BJ (cell line): Measurements from ENCODE around the gene CECR2. TPM values are rescaled to one million over a fixed set of nuclear protein-coding genes. Genes with fewer than 3 reads are reported as not detected.
"Not testable (repeated sequence)": the region's sequence is repeated elsewhere in the genome, so short reads cannot be mapped to it uniquely, and the experiment has no call there.

ENCODE experiments used
- CTCF ChIA-PET: fragments of 350-600 bp; formaldehyde crosslinking; extraction: SDS; loops from one replicate; lab custom pipeline; 2021; ENCODE audit warnings: antibody characterized with exemption, inconsistent platforms; lab: Yijun Ruan, JAX
- POLR2A ChIA-PET: fragments of 300-600 bp; sonication (Branson Sonifier 250); formaldehyde crosslinking; extraction: SDS; loops from one replicate; lab custom pipeline; 2021; ENCODE audit warnings: antibody characterized with exemption; lab: Charles Lee
- DNase-seq: peaks from one replicate; pipeline ENCODE4 v3.0.0-alpha.2; 2011; ENCODE audit warnings: low read depth
- H3K27me3 ChIP-seq: 2 replicates; pipeline ENCODE4 v1.6.0; 2011; ENCODE audit warnings: low read length; ENCODE audit not compliant: control insufficient read depth, insufficient read depth
- H3K36me3 ChIP-seq: 2 replicates; pipeline ENCODE4 v1.5.1; 2011; ENCODE audit warnings: low read length; ENCODE audit not compliant: control insufficient read depth, insufficient read depth
- H3K4me3 ChIP-seq: 2 replicates; pipeline ENCODE4 v1.5.1; 2011; ENCODE audit warnings: low read depth, mild to moderate bottlenecking, control low read depth, low read length
- polyA plus RNA-seq: library from polyadenylated mRNA; depleted of rRNA; stranded (reverse); fragments of >200 nt; gene quantifications from 2 replicates; pipeline ENCODE4 v1.2.3, GENCODE V29; 2011
- TF ChIP-seq, protein P1 (sequence below): IDR thresholded peaks from 2 replicates; pipeline ENCODE4 v1.5.1; 2011; ENCODE audit warnings: low read depth, mild to moderate bottlenecking, control low read depth, inconsistent platforms, low read length, moderate library complexity; ENCODE audit not compliant: insufficient read depth

CECR2 gene
- polyA plus RNA-seq, 1 experiment: not detected

DNA sequence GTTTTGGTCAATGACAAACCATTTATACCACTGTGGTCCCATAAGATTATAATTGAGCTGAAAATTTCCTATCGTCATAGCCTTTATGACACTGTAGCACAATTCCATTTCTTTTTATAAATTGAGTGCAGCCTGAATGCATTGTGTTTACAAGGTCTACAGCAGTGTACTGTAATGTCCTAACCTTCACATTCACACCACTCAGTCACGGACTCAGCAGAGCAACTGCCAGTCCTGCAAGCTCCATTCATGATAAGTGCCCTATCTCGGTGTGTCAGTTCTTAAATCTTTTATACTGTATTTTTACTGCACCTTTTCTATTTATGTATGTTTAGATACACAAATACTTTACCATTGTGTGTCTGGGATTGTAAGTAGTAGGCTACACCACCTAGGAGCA is 138.8 kb downstream of the CECR2 start:
- no peaks in the 10 kb centered on the region for H3K36me3 ChIP-seq
- no peaks in the 10 kb centered on the region; the same call in none of the 2 replicates for H3K27me3 ChIP-seq
- no peak overlapping the region for H3K4me3 ChIP-seq
- ChIA-PET CTCF (interaction anchor here (0.8 to 2.6 kb wide), 3 partner anchors 9 to 433 kb away, joined by 3 to 12 read pairs (median 6); no protein-coding TSS in a partner anchor), POLR2A (no interaction called here)
- no peak for DNase-seq
- TF ChIP-seq, protein P1, sequence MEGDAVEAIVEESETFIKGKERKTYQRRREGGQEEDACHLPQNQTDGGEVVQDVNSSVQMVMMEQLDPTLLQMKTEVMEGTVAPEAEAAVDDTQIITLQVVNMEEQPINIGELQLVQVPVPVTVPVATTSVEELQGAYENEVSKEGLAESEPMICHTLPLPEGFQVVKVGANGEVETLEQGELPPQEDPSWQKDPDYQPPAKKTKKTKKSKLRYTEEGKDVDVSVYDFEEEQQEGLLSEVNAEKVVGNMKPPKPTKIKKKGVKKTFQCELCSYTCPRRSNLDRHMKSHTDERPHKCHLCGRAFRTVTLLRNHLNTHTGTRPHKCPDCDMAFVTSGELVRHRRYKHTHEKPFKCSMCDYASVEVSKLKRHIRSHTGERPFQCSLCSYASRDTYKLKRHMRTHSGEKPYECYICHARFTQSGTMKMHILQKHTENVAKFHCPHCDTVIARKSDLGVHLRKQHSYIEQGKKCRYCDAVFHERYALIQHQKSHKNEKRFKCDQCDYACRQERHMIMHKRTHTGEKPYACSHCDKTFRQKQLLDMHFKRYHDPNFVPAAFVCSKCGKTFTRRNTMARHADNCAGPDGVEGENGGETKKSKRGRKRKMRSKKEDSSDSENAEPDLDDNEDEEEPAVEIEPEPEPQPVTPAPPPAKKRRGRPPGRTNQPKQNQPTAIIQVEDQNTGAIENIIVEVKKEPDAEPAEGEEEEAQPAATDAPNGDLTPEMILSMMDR: no peak

DNA sequence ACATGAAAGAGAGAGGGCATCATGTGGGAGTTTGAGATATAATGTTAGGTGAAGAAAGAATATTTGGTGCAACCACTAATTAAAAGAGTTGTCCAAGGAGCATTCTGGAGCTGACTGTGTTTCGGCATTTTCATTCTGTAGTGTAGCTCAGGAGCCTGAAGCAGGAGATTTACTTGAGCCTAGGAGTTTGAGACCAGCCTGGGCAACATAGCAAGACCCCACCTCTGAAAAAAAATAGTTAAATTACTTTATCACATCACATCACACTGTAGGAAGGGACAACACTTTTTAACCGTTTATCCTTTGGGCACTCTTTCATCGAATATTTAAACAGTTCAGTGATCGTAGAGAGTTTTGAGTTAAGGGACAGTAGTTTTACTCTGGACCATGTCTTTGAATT is 143.7 kb downstream of the CECR2 start:
- no peaks in the 10 kb centered on the region for H3K36me3 ChIP-seq
- H3K27me3 ChIP-seq: no peaks in the 10 kb centered on the region; the same call in none of the 2 replicates
- ChIA-PET POLR2A (no interaction called here), CTCF (interaction anchor here (1.8 kb wide), 1 partner anchor 11 kb away, joined by 4 read pairs; no protein-coding TSS in a partner anchor)
- no peak overlapping the region for H3K4me3 ChIP-seq
- TF ChIP-seq, protein P1: no peak
- no peak for DNase-seq

DNA sequence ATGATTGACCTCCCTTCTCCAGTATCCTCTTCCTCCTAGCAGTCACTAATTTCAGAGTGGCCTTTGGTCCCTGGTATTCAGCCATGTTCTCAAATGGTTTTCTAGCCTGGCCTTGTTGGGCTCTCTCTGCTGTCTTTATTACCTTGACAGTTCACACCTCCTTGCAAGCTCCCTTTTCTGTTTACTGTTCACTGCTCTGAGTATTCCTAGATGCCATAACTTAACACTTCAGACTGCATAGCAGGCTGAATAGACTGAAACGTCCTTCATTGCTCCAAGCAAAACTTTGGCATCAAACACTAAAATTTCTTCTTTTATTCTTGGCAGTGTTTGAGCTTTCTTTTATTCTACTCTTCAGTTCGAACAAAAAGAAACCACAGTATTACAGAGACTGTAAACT is 144.4 kb downstream of the CECR2 start:
- CTCF ChIA-PET: no interaction called here

DNA sequence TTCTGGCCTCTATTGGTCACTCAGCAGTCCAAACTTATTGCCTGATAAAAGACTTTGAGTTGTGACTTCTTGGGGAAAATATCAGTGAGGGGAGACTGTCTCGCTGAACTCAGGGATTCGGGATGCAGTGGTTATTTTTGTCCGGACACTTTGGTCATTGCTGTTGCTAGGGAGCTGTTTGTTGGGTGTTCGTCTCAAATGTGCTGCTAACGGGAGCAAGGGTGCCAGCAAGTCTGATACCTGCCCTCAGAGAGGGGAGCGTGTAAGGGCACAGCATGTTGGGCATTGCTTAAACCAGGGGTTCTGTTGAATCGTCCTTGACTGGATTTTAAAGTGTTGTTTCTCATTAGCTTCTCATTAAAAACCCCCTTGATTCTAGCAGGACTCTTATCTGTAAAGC is 144.8 kb downstream of the CECR2 start:
- DNase-seq: no peak
- TF ChIP-seq, protein P1: no peak
- ChIA-PET CTCF (no interaction called here), POLR2A (no interaction called here)
- no peak overlapping the region for H3K4me3 ChIP-seq
- no peaks in the 10 kb centered on the region for H3K36me3 ChIP-seq
- H3K27me3 ChIP-seq: no peaks in the 10 kb centered on the region; the same call in none of the 2 replicates

More for the DNA sequence above, 144.4 kb downstream of the CECR2 start:
- Histone ChIP-seq H3K36me3 (no peaks in the 10 kb centered on the region), H3K27me3 (no peaks in the 10 kb centered on the region; the same call in none of the 2 replicates), H3K4me3 (no peak overlapping the region)
- POLR2A ChIA-PET: no interaction called here
- TF ChIP-seq, protein P1: no peak
- no peak for DNase-seq

DNA sequence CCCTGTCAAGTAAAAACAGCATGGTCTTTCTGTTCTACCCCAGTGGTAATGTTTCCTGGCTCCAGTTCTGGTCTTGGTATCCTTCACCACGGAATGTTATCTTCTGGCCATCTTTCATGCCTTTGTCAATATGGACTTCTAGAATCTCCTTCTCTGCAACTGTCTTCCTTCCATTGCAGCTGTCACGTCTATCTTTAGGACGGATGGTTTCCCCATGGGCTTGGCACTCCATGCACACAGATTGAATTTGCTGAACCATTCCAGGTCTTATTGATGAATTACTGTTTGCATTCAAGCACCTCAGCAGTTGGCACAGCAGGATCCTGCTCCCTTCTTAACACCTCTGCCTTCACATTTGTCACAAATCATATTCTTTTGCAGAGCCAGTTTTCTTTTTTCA is 149.1 kb downstream of the CECR2 start:
- DNase-seq: no peak
- no peaks in the 10 kb centered on the region for H3K36me3 ChIP-seq
- POLR2A ChIA-PET: no interaction called here
- H3K27me3 ChIP-seq: no peaks in the 10 kb centered on the region
- CTCF ChIA-PET: interaction anchor here (1.3 to 1.4 kb wide), 3 partner anchors 9 to 40 kb away, joined by 3 to 4 read pairs (median 4); no protein-coding TSS in a partner anchor
- no peak overlapping the region for H3K4me3 ChIP-seq
- TF ChIP-seq, protein P1: no peak

DNA sequence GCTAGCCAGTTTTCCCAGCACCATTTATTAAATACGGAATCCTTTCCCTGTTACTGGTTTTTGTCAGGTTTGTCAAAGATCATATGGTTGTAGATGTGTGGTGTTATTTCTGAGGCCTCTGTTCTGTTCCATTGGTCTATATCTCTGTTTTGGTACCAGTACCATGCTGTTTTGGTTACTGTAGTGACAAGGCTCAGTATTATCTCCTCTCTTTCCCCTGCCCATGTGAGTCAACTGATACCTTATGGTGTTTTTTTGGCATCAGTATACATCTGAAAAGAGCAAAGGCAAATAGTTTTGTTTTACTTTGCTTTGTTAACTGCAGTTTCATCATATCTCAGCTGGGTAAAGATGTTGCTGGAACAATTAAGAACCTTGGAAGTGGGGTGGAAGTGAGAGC is 152.7 kb downstream of the CECR2 start:
- CTCF ChIA-PET, DNase-seq, H3K4me3 ChIP-seq, H3K27me3 ChIP-seq, POLR2A ChIA-PET, H3K36me3 ChIP-seq: not testable (repeated sequence)
